Measurements from ENCODE around the gene F8.

- no peak for TF ChIP-seq CTCF (IDR thresholded peaks at IDR 0.05)
- TF ChIP-seq ZFX (IDR thresholded peaks at IDR 0.05; ENCODE audit: borderline replicate concordance): no peak
Measured at GRCh38 chrX:155027509-155028066, 5.1 kb upstream of the F8 start.
